ENCODE measurements around the gene MYO5B.
A peak's percentile ranks its signal among the peaks of the same experiment; 100 is the strongest.

Gene MYO5B

GRCh38 chr18:49875783-49876182 is 319.2 kb downstream of the MYO5B start:
- Histone ChIP-seq H3K9me3 (ENCODE audit: severe bottlenecking) (no peaks in the 10 kb centered on the region), H3K4me3 (ENCODE audit: low read depth, low read length) (no peak overlapping the region), H3K36me3 (no peaks in the 10 kb centered on the region), H3K27ac (no peak overlapping the region), H3K27me3 (ENCODE audit: insufficient read depth, low read depth, severe bottlenecking) (no peaks in the 10 kb centered on the region)
- no peak for TF ChIP-seq CTCF (IDR thresholded peaks at IDR 0.05; ENCODE audit: low read depth, low read length)
- DNase-seq: no peak

- H3K36me3 ChIP-seq: no peaks in the 10 kb centered on the region
- H3K4me3 ChIP-seq (ENCODE audit: low read depth, low read length): no peak overlapping the region
- no peak overlapping the region for H3K27ac ChIP-seq
- no peaks in the 10 kb centered on the region for H3K9me3 ChIP-seq (ENCODE audit: severe bottlenecking)
- H3K27me3 ChIP-seq (ENCODE audit: insufficient read depth, low read depth, severe bottlenecking): no peaks in the 10 kb centered on the region
- DNase-seq: no peak
- no peak for TF ChIP-seq CTCF (IDR thresholded peaks at IDR 0.05; ENCODE audit: low read depth, low read length)
Measured at GRCh38 chr18:49875155-49875554, 319.8 kb downstream of the MYO5B start.

GRCh38 chr18:49874238-49874637 is 320.7 kb downstream of the MYO5B start:
- DNase-seq: no peak
- Histone ChIP-seq H3K36me3 (no peaks in the 10 kb centered on the region), H3K9me3 (ENCODE audit: severe bottlenecking) (no peaks in the 10 kb centered on the region), H3K4me3 (ENCODE audit: low read depth, low read length) (no peak overlapping the region), H3K27me3 (ENCODE audit: insufficient read depth, low read depth, severe bottlenecking) (no peaks in the 10 kb centered on the region), H3K27ac (no peak overlapping the region)
- no peak for TF ChIP-seq CTCF (IDR thresholded peaks at IDR 0.05; ENCODE audit: low read depth, low read length)

GRCh38 chr18:49869354-49869753 is 325.6 kb downstream of the MYO5B start:
- Histone ChIP-seq H3K4me3 (ENCODE audit: low read depth, low read length) (no peak overlapping the region), H3K27ac (no peak overlapping the region), H3K36me3 (no peaks in the 10 kb centered on the region), H3K27me3 (ENCODE audit: insufficient read depth, low read depth, severe bottlenecking) (no peaks in the 10 kb centered on the region), H3K9me3 (ENCODE audit: severe bottlenecking) (no peaks in the 10 kb centered on the region)
- no peak for TF ChIP-seq CTCF (IDR thresholded peaks at IDR 0.05; ENCODE audit: low read depth, low read length)
- no peak for DNase-seq

GRCh38 chr18:49866680-49867079 is 328.3 kb downstream of the MYO5B start:
- Histone ChIP-seq H3K27ac (no peak overlapping the region), H3K36me3 (no peaks in the 10 kb centered on the region), H3K27me3 (ENCODE audit: insufficient read depth, low read depth, severe bottlenecking) (no peaks in the 10 kb centered on the region), H3K4me3 (ENCODE audit: low read depth, low read length) (no peak overlapping the region), H3K9me3 (ENCODE audit: severe bottlenecking) (no peaks in the 10 kb centered on the region)
- TF ChIP-seq CTCF (IDR thresholded peaks at IDR 0.05; ENCODE audit: low read depth, low read length): no peak
- DNase-seq: no peak

GRCh38 chr18:49865401-49865800 is 329.5 kb downstream of the MYO5B start:
- TF ChIP-seq CTCF (IDR thresholded peaks at IDR 0.05; ENCODE audit: low read depth, low read length): no peak
- Histone ChIP-seq H3K27me3 (ENCODE audit: insufficient read depth, low read depth, severe bottlenecking) (no peaks in the 10 kb centered on the region), H3K36me3 (no peaks in the 10 kb centered on the region), H3K4me3 (ENCODE audit: low read depth, low read length) (no peak overlapping the region), H3K27ac (no peak overlapping the region), H3K9me3 (ENCODE audit: severe bottlenecking) (no peaks in the 10 kb centered on the region)
- peak; percentile 6 for DNase-seq
